H1 (cell line): ENCODE data around the gene RIPOR2. TPM values are rescaled to one million over a fixed set of nuclear protein-coding genes. Genes with fewer than 3 reads are reported as not detected.

Source experiments
- CTCF ChIA-PET: fragments of 300-600 bp; sonication (Branson Sonifier 250); formaldehyde crosslinking; loops from one replicate; lab custom pipeline; 2021; ENCODE audit not compliant: partially characterized antibody; lab: Charles Lee
- POLR2A ChIA-PET: fragments of 300-600 bp; sonication (Branson Sonifier 250); formaldehyde crosslinking; loops from one replicate; lab custom pipeline; 2021; ENCODE audit warnings: inconsistent platforms; ENCODE audit not compliant: partially characterized antibody; lab: Charles Lee
- DNase-seq, 2 experiments: peaks; one replicate each; pipeline versions ENCODE4 v3.0.0 to v3.0.0-alpha.2; 2010 to 2022; ENCODE audit warnings: low spot score in 2 of 2, low read depth in 1 of 2, mixed read lengths in 1 of 2
- FAIRE-seq: peaks from 2 replicates; lab custom pipeline; 2011; peaks lifted over from hg19 to GRCh38; lab: Jason Lieb, UNC
- H2AFZ ChIP-seq: 2 replicates; pipeline ENCODE4 v1.8.1; 2012; ENCODE audit warnings: low read length, inconsistent platforms
- H2AK5ac ChIP-seq: 2 replicates; pipeline ENCODE4 v1.6.1; 2013; ENCODE audit warnings: low read depth, low read length
- H2BK120ac ChIP-seq: replicated peaks from 2 replicates; pipeline ENCODE3; 2013; ENCODE audit warnings: low read depth, low read length, inconsistent platforms
- H2BK12ac ChIP-seq: 2 replicates; pipeline ENCODE4 v1.6.1; 2013; ENCODE audit warnings: low read depth, low read length
- H2BK15ac ChIP-seq: 2 replicates; pipeline ENCODE4 v1.6.1; 2013; ENCODE audit warnings: low read length
- H2BK20ac ChIP-seq: 2 replicates; pipeline ENCODE4 v1.6.1; 2013; ENCODE audit warnings: low read length
- H2BK5ac ChIP-seq: 2 replicates; pipeline ENCODE4 v1.6.1; 2013; ENCODE audit warnings: low read depth, low read length
- H3K14ac ChIP-seq: 2 replicates; pipeline ENCODE4 v1.6.1; 2013; ENCODE audit warnings: inconsistent platforms; ENCODE audit not compliant: insufficient read length
- H3K18ac ChIP-seq: 2 replicates; pipeline ENCODE4 v1.6.1; 2013; ENCODE audit warnings: low read length; ENCODE audit errors: extremely low read depth
- H3K23ac ChIP-seq: 2 replicates; pipeline ENCODE4 v1.6.1; 2013; ENCODE audit warnings: inconsistent platforms; ENCODE audit not compliant: insufficient read length
- H3K23me2 ChIP-seq: 2 replicates; pipeline ENCODE4 v1.6.1; 2013; ENCODE audit warnings: low read depth, low read length
- H3K27ac ChIP-seq: 2 replicates; pipeline ENCODE4 v1.6.1; 2011; ENCODE audit warnings: low read depth, low read length, inconsistent platforms
- H3K27me3 ChIP-seq, 4 experiments: replicated peaks in 1 of 4; 1 replicate in 1 of 4; 2 replicates in 3 of 4; pipeline versions ENCODE4 v1.6.1 to v1.8.1; 2011 to 2013; ENCODE audit warnings: low read length in 3 of 4, mild to moderate bottlenecking in 3 of 4, inconsistent platforms in 2 of 4, mixed read lengths in 2 of 4, moderate library complexity in 1 of 4; ENCODE audit not compliant: control insufficient read depth in 3 of 4, insufficient read depth in 3 of 4; ENCODE audit errors: extremely low read depth in 1 of 4
- H3K36me3 ChIP-seq, 4 experiments: 2 replicates each; pipeline versions ENCODE4 v1.6.1 to v1.8.1; 2011 to 2013; ENCODE audit warnings: mild to moderate bottlenecking in 4 of 4, low read length in 3 of 4, moderate library complexity in 2 of 4, control low read depth in 1 of 4, inconsistent platforms in 1 of 4; ENCODE audit not compliant: insufficient read depth in 4 of 4, control insufficient read depth in 2 of 4
- H3K4ac ChIP-seq: replicated peaks from 2 replicates; pipeline ENCODE3; 2013; ENCODE audit warnings: low read length, low read depth, mixed read lengths, inconsistent platforms; ENCODE audit not compliant: insufficient read length
- H3K4me1 ChIP-seq, 4 experiments: replicated peaks in 1 of 4; 1 replicate in 1 of 4; 2 replicates in 3 of 4; pipeline versions ENCODE4 v1.6.1 to v1.8.1; 2011 to 2013; ENCODE audit warnings: low read length in 3 of 4, inconsistent platforms in 2 of 4, mixed read lengths in 1 of 4; ENCODE audit not compliant: insufficient read depth in 4 of 4, control insufficient read depth in 3 of 4
- H3K4me2 ChIP-seq, 2 experiments: 2 replicates each; pipeline versions ENCODE4 v1.6.1 to v1.8.1; 2011 to 2013; ENCODE audit warnings: low read depth in 2 of 2, low read length in 2 of 2, control low read depth in 1 of 2, inconsistent platforms in 1 of 2, mild to moderate bottlenecking in 1 of 2; ENCODE audit not compliant: insufficient read depth in 1 of 2
- H3K4me3 ChIP-seq, 4 experiments: fragments of 200-600, 300-600 bp in 1 of 4; sonication (generic), shearing (Covaris generic), sonication (Bioruptor Twin) in 1 of 4; 2 replicates each; pipeline versions ENCODE4 v1.5.1 to v1.8.1; 2011 to 2016; ENCODE audit warnings: low read length in 4 of 4, low read depth in 3 of 4, control low read depth in 2 of 4, inconsistent platforms in 2 of 4, mild to moderate bottlenecking in 2 of 4, mixed read lengths in 1 of 4, moderate library complexity in 1 of 4; ENCODE audit not compliant: insufficient read depth in 2 of 4; ENCODE audit errors: extremely low read depth in 1 of 4
- H3K56ac ChIP-seq: replicated peaks from 2 replicates; pipeline ENCODE3; 2013; ENCODE audit warnings: low read depth, mild to moderate bottlenecking, mixed read lengths, low read length, inconsistent platforms; ENCODE audit not compliant: insufficient read length
- H3K79me1 ChIP-seq: 2 replicates; pipeline ENCODE4 v1.6.1; 2013; ENCODE audit warnings: low read depth, low read length, control low read depth
- H3K79me2 ChIP-seq, 2 experiments: 2 replicates each; pipeline versions ENCODE4 v1.6.1 to v1.8.1; 2012 to 2013; ENCODE audit warnings: low read length in 2 of 2, mild to moderate bottlenecking in 2 of 2, inconsistent platforms in 1 of 2; ENCODE audit not compliant: insufficient read depth in 2 of 2, control insufficient read depth in 1 of 2
- H3K9ac ChIP-seq, 4 experiments: replicated peaks in 1 of 4; 1 replicate in 1 of 4; 2 replicates in 3 of 4; pipeline versions ENCODE4 v1.6.1 to v1.8.1; 2011 to 2013; ENCODE audit warnings: low read depth in 3 of 4, low read length in 3 of 4, control low read depth in 2 of 4, mild to moderate bottlenecking in 2 of 4, moderate library complexity in 2 of 4, inconsistent platforms in 1 of 4; ENCODE audit errors: extremely low read depth in 1 of 4
- H3K9me3 ChIP-seq, 2 experiments: 2 replicates each; pipeline versions ENCODE4 v1.6.1 to v1.8.1; 2012 to 2013; ENCODE audit warnings: mild to moderate bottlenecking in 2 of 2, moderate library complexity in 2 of 2, control low read depth in 1 of 2, inconsistent platforms in 1 of 2, low read depth in 1 of 2, low read length in 1 of 2, mixed read lengths in 1 of 2; ENCODE audit not compliant: insufficient read depth in 2 of 2
- H4K20me1 ChIP-seq, 2 experiments: replicated peaks in 1 of 2; 2 replicates each; pipeline versions ENCODE3 to v1.8.1; 2011 to 2013; ENCODE audit warnings: inconsistent platforms in 2 of 2, low read length in 2 of 2, mild to moderate bottlenecking in 1 of 2; ENCODE audit not compliant: insufficient read depth in 2 of 2, control insufficient read depth in 1 of 2
- H4K5ac ChIP-seq: 2 replicates; pipeline ENCODE4 v1.6.1; 2013; ENCODE audit warnings: low read length, low read depth, mixed read lengths, inconsistent platforms; ENCODE audit not compliant: insufficient read length
- H4K8ac ChIP-seq: 2 replicates; pipeline ENCODE4 v1.8.0; 2013; ENCODE audit warnings: mild to moderate bottlenecking, moderate library complexity, low read length, inconsistent platforms; ENCODE audit not compliant: insufficient read depth; ENCODE audit errors: extremely low read depth
- H4K91ac ChIP-seq: replicated peaks from 2 replicates; pipeline ENCODE3; 2013; ENCODE audit warnings: low read length, mixed read lengths, inconsistent platforms; ENCODE audit not compliant: insufficient read length
- HDAC6 ChIP-seq: IDR thresholded peaks from one replicate; pipeline ENCODE4 v1.7.1; 2012; ENCODE audit warnings: low read depth, mild to moderate bottlenecking, inconsistent platforms, low read length, moderate library complexity
- MAFK ChIP-seq: IDR thresholded peaks from 2 replicates; pipeline ENCODE4 v1.6.1; 2012; ENCODE audit warnings: low read depth, mild to moderate bottlenecking, improper control_type of control experiment, low read length
- NANOG ChIP-seq: IDR thresholded peaks from 2 replicates; pipeline ENCODE4 v1.6.1; 2011; ENCODE audit warnings: low read length, low read depth, mild to moderate bottlenecking, inconsistent platforms; ENCODE audit not compliant: insufficient read depth, poor library complexity, severe bottlenecking
- RAD21 ChIP-seq, 2 experiments: IDR thresholded peaks in 1 of 2; conservative IDR thresholded peaks in 1 of 2; 2 replicates each; pipeline ENCODE4 v1.6.1; 2011; ENCODE audit warnings: low read depth in 2 of 2, low read length in 2 of 2, improper control_type of control experiment in 1 of 2, inconsistent platforms in 1 of 2, mild to moderate bottlenecking in 1 of 2, moderate library complexity in 1 of 2
- RBBP5 ChIP-seq: IDR thresholded peaks from 2 replicates; pipeline ENCODE4 v1.7.1; 2012; ENCODE audit warnings: low read depth, mild to moderate bottlenecking, inconsistent platforms, low read length, moderate library complexity, borderline replicate concordance
- RFX5 ChIP-seq: IDR thresholded peaks from 2 replicates; pipeline ENCODE4 v1.6.1; 2011; ENCODE audit warnings: low read depth, low read length, improper control_type of control experiment, borderline replicate concordance
- SRF ChIP-seq: IDR thresholded peaks from 2 replicates; pipeline ENCODE4 v1.6.1; 2011; ENCODE audit warnings: mild to moderate bottlenecking, low read depth, low read length, moderate library complexity
- WGBS, 2 experiments: shearing (Covaris generic) in 1 of 2; methylation state at CpG; one replicate each; pipeline versions ENCODE4 v1.1.6 to v1.1.7; 2013 to 2015; ENCODE audit warnings: low lambda C conversion rate in 2 of 2, mixed read lengths in 2 of 2, inconsistent platforms in 1 of 2, low coverage in 1 of 2, missing lambda C conversion rate in 1 of 2; ENCODE audit not compliant: insufficient replicate concordance in 2 of 2, insufficient coverage in 1 of 2, insufficient read length in 1 of 2; ENCODE audit errors: extremely low coverage in 1 of 2, missing lambda C conversion rate in 1 of 2; 5-methylcytosine and 5-hydroxymethylcytosine counted together
- polyA plus RNA-seq, 7 experiments: library from polyadenylated mRNA; depleted of rRNA in 3 of 7; stranded (reverse) in 5 of 7; unstranded in 2 of 7; fragments of >200 nt in 5 of 7; fragments of 200-250 nt in 2 of 7; gene quantifications; 1 replicate in 5 of 7; 2 replicates in 1 of 7; 4 replicates in 1 of 7; pipeline versions ENCODE4 v1.2.1 to v1.2.3, GENCODE V29; 2011 to 2013; ENCODE audit warnings: missing spikeins in 2 of 7, mixed read lengths in 2 of 7
- total RNA-seq: library from RNA; stranded (reverse); fragmentation: NEBNext Ultra II Directional; extraction: Animal tissue kit (Norgen Biotek cat#: 25700); gene quantifications from 2 replicates; pipeline ENCODE4 v1.2.1, GENCODE V29; 2021
- TF ChIP-seq, protein P1 (sequence below): IDR thresholded peaks from 2 replicates; pipeline ENCODE4 v1.6.1; 2011; ENCODE audit warnings: low read length, improper control_type of control experiment

RIPOR2 gene
- total and polyA plus RNA-seq, 2 of the 8 experiments (the other 6 are each of a cell fraction or from before 2014, with no cell fraction given): 16.7 to 45.6 TPM

- Histone ChIP-seq H3K23me2 (peaks cover 7% of the 10 kb centered on the region; the same call in 1 of the 2 replicates), H2BK5ac (peak overlapping the region; percentile 80; the same call in 1 of the 2 replicates), H3K18ac (no peak overlapping the region), H3K4me3 (no peak overlapping the region), H3K4me1 (peaks cover 3 to 21% (median 17%) of the 10 kb centered on the region in 4 experiments), H2BK20ac (peak overlapping the region; percentile 15; the same call in 1 of the 2 replicates), H3K23ac (no peak overlapping the region), H3K79me1 (no peaks in the 10 kb centered on the region), H2BK120ac (no peak overlapping the region), H3K36me3 (no peaks in the 10 kb centered on the region), H2BK15ac (no peak overlapping the region; the same call in 1 of the 2 replicates), H3K56ac (no peak overlapping the region), H3K4me2 (peak overlapping the region; percentile 31 to 46; a peak in 2 of 4 replicates), H2AK5ac (peak overlapping the region; percentile 89), H4K5ac (no peak overlapping the region), H3K14ac (no peak overlapping the region), H2BK12ac (peak overlapping the region; percentile 53), H4K20me1 (peaks cover 0 to 6% of the 10 kb centered on the region in 2 experiments), H3K27me3 (no peaks in the 10 kb centered on the region), H3K9me3 (no peaks in the 10 kb centered on the region), H3K4ac (no peak overlapping the region), H3K9ac (no peak overlapping the region), H3K79me2 (peaks cover 5 to 73% of the 10 kb centered on the region in 2 experiments; a peak in 3 of 4 replicates), H4K8ac (no peak overlapping the region), H4K91ac (peak overlapping the region; percentile 1), H2AFZ (no peak overlapping the region), H3K27ac (no peak overlapping the region)
- DNase-seq: no peak
- FAIRE-seq: no peak
- ChIA-PET POLR2A (interaction anchor here (1.0 to 1.4 kb wide), 3 partner anchors 10 to 14 kb away, joined by 4 to 10 read pairs (median 4); no protein-coding TSS in a partner anchor), CTCF (interaction anchor here (0.6 to 12.2 kb wide), 8 partner anchors 11 to 95 kb away, joined by 3 to 138 read pairs (median 4); partner anchors contain the start of gene RIPOR2)
- 75% methylated on average over 2 of the region's 2 CpGs; no CpG with 5 or more reads in 1 of the 2 experiments for WGBS, 2 experiments
- no peak for TF ChIP-seq RBBP5
- no peak for TF ChIP-seq SRF
- TF ChIP-seq NANOG: no peak
- TF ChIP-seq RFX5: no peak
- TF ChIP-seq MAFK: no peak
- TF ChIP-seq HDAC6: no peak
- no peak for TF ChIP-seq RAD21 (IDR thresholded peaks at IDR 0.05 in 1 of 2, conservative IDR thresholded peaks at IDR 0.05 in 1 of 2; ENCODE audit: low read depth in 2 of 2, low read length in 2 of 2)
- TF ChIP-seq, protein P1, sequence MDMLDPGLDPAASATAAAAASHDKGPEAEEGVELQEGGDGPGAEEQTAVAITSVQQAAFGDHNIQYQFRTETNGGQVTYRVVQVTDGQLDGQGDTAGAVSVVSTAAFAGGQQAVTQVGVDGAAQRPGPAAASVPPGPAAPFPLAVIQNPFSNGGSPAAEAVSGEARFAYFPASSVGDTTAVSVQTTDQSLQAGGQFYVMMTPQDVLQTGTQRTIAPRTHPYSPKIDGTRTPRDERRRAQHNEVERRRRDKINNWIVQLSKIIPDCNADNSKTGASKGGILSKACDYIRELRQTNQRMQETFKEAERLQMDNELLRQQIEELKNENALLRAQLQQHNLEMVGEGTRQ: no peak
Measured at GRCh38 chr6:24924580-24925356, 11.0 kb downstream of the RIPOR2 start.
